ENCODE data around the gene HOXA3. TPM values are rescaled to one million over a fixed set of nuclear protein-coding genes. Genes with fewer than 3 reads are reported as not detected.

The HOXA3 gene
- total and polyA plus RNA-seq, 5 donors from 2014 or later: 0.13 TPM; not detected in 4

DNA sequence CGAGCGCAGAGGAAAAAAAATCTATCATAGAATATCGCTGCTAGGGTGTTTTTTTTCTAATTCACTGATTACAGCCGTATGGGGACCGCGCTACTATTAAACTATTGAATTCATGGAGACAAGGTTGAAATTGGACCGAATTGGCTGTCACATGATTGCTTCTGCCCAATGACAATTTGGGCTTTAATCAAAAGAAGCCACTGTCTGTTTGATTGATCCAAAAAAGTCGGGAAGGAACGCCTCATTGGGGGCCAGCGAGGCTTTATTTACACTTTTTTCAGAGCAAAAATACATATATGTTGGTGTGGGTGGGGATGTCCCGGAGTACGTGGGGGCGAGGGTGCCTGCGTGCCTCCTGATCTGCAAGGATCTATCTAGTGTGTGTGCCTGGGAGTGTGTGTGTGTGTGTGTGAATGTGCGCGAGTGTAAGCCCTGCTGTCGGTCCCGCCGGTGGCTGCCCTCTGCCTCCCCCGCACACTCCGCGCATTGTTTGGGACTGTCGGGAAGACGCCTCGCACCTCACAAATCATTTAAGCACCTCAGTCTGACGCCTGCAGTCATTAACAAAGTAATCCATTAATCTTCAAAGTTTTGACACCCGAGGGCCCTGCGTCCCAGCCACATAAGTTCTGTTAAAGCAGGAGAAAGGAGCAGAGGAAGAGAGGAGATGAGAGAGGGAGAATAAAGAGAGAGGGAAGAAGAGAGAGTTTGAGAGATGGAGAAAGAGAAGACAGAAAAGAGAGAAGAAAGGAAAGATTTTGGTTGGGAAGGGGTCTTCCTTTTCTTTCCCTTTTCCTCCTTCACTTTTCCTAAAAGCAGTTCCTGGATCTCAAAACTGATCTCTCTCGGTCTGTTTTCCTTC is 49.6 kb downstream of the HOXA3 start, which contains the start of gene HOXA2:
Gene HOXA2 (minus strand): TSS at position 103 of the 862 bp plus-strand sequence. CDS start 183 bp downstream, outside the sequence.
- H3K9me3 ChIP-seq (ENCODE audit: control insufficient read depth in 2 of 2, low read length in 2 of 2): no peaks in the 10 kb centered on the region
- Mint-ChIP-seq H3K4me3 (peak within 1 kb of the TSS in 3 of 4 donors; percentile 23 to 76 (median 47)), H3K4me1 (peaks cover 8 to 40% (median 12%) of the 10 kb centered on the region in 4 donors), H3K36me3 (peaks cover 22% of the 10 kb centered on the region), H3K27ac (no peak within 1 kb of the TSS), H3K27me3 (peaks cover 63% of the 10 kb centered on the region), H3K9me3 (peaks cover 0 to 7% (median 0%) of the 10 kb centered on the region in 7 donors)
- no peak within 1 kb of the TSS for H3K4me3 ChIP-seq (ENCODE audit: low read depth, low read length)
- peaks cover 12% of the 10 kb centered on the region for H3K4me1 ChIP-seq (ENCODE audit: control insufficient read depth, insufficient read depth, low read length, poor library complexity, severe bottlenecking)
- H3K27me3 ChIP-seq (ENCODE audit: control insufficient read depth, insufficient read depth, low read length): peaks cover 18% of the 10 kb centered on the region
- H3K27ac ChIP-seq (ENCODE audit: insufficient read depth, low read length, poor library complexity, severe bottlenecking): no peak within 1 kb of the TSS
- DNase-seq (no peak), ATAC-seq (ENCODE audit: low read depth in 2 of 2) (no peak)
- H3K36me3 ChIP-seq (ENCODE audit: control insufficient read depth, insufficient read depth, low read length): no peaks in the 10 kb centered on the region

GRCh38 chr7:27101957-27102580 is 50.3 kb downstream of the HOXA3 start:
- Histone ChIP-seq H3K27me3 (ENCODE audit: control insufficient read depth, insufficient read depth, low read length) (peaks cover 18% of the 10 kb centered on the region), H3K4me3 (ENCODE audit: low read depth, low read length) (no peak overlapping the region)
- H3K36me3 Mint-ChIP-seq: peaks cover 22% of the 10 kb centered on the region

DNA sequence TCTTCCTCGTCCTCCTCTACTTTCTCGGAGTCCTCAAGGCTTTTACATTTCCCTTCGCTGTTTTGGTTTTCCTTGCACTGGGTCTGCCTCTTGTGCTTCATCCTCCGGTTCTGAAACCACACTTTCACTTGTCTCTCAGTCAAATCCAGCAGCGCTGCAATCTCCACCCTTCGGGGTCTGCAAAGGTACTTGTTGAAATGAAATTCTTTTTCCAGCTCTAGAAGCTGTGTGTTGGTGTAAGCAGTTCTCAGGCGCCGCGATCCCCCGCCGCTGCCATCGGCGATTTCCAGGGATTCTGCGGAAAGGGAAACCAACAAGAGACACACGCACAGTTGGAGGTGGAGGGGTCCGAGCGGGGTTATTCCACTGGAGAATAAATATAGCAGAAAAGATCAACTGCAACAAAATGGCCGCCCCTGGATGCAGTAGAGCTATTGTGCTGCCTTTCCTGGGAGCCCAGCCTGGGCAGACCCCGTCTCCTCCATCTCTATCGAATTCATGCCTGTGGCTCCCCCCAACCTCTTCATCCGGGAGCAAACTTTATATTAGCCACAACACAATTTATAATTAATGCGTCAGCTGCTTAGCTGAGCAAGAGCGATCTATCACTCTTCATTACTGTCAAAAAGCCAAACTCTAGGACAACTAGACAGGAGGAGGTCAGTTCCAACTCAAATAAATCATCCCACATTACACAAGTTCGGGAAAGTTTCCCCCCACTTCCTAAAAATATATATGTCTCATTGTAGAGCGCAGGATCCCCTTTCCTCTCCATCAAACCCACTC is 51.0 kb downstream of the HOXA3 start:
- Mint-ChIP-seq H3K36me3 (peaks cover 22% of the 10 kb centered on the region), H3K27me3 (peaks cover 72% of the 10 kb centered on the region), H3K27ac (no peak overlapping the region), H3K9me3 (peaks cover 0 to 7% (median 0%) of the 10 kb centered on the region in 7 donors), H3K4me3 (peak overlapping the region in 3 of 4 donors; percentile 1 to 45 (median 23)), H3K4me1 (peaks cover 8 to 50% (median 18%) of the 10 kb centered on the region in 4 donors)
- Histone ChIP-seq H3K27me3 (ENCODE audit: control insufficient read depth, insufficient read depth, low read length) (peaks cover 18% of the 10 kb centered on the region), H3K9me3 (ENCODE audit: control insufficient read depth in 2 of 2, low read length in 2 of 2) (no peaks in the 10 kb centered on the region), H3K27ac (ENCODE audit: insufficient read depth, low read length, poor library complexity, severe bottlenecking) (no peak overlapping the region), H3K4me3 (ENCODE audit: low read depth, low read length) (no peak overlapping the region), H3K36me3 (ENCODE audit: control insufficient read depth, insufficient read depth, low read length) (no peaks in the 10 kb centered on the region), H3K4me1 (ENCODE audit: control insufficient read depth, insufficient read depth, low read length, poor library complexity, severe bottlenecking) (peaks cover 23% of the 10 kb centered on the region)
- DNase-seq (no peak), ATAC-seq (ENCODE audit: low read depth in 2 of 2) (no peak)

More at GRCh38 chr7:27101957-27102580, 50.3 kb downstream of the HOXA3 start:
- Histone ChIP-seq H3K36me3 (ENCODE audit: control insufficient read depth, insufficient read depth, low read length) (no peaks in the 10 kb centered on the region), H3K27ac (ENCODE audit: insufficient read depth, low read length, poor library complexity, severe bottlenecking) (no peak overlapping the region), H3K9me3 (ENCODE audit: control insufficient read depth in 2 of 2, low read length in 2 of 2) (no peaks in the 10 kb centered on the region), H3K4me1 (ENCODE audit: control insufficient read depth, insufficient read depth, low read length, poor library complexity, severe bottlenecking) (peaks cover 20% of the 10 kb centered on the region)
- Mint-ChIP-seq H3K27ac (no peak overlapping the region), H3K4me3 (peak overlapping the region in 3 of 4 donors; percentile 23 to 76 (median 39)), H3K9me3 (peaks cover 0 to 7% (median 0%) of the 10 kb centered on the region in 7 donors), H3K4me1 (peaks cover 8 to 48% (median 17%) of the 10 kb centered on the region in 4 donors), H3K27me3 (peaks cover 70% of the 10 kb centered on the region)
- DNase-seq: no peak
- no peak for ATAC-seq (ENCODE audit: low read depth in 2 of 2)

GRCh38 chr7:27100694-27101170 is 51.7 kb downstream of the HOXA3 start:
- peaks cover 73% of the 10 kb centered on the region for H3K27me3 Mint-ChIP-seq
- Histone ChIP-seq H3K27ac (ENCODE audit: insufficient read depth, low read length, poor library complexity, severe bottlenecking) (no peak overlapping the region), H3K4me3 (ENCODE audit: low read depth, low read length) (no peak overlapping the region), H3K36me3 (ENCODE audit: control insufficient read depth, insufficient read depth, low read length) (no peaks in the 10 kb centered on the region), H3K4me1 (ENCODE audit: control insufficient read depth, insufficient read depth, low read length, poor library complexity, severe bottlenecking) (peaks cover 25% of the 10 kb centered on the region), H3K27me3 (ENCODE audit: control insufficient read depth, insufficient read depth, low read length) (peaks cover 18% of the 10 kb centered on the region), H3K9me3 (ENCODE audit: control insufficient read depth in 2 of 2, low read length in 2 of 2) (no peaks in the 10 kb centered on the region)
- ATAC-seq (ENCODE audit: low read depth in 2 of 2) (no peak), DNase-seq (no peak)
- H3K27ac Mint-ChIP-seq: no peak overlapping the region
- peak overlapping the region in 1 of 4 donors; percentile 55 for H3K4me3 Mint-ChIP-seq
- H3K36me3 Mint-ChIP-seq: peaks cover 22% of the 10 kb centered on the region
- H3K9me3 Mint-ChIP-seq: peaks cover 0 to 7% (median 0%) of the 10 kb centered on the region in 7 donors
- peaks cover 8 to 50% (median 19%) of the 10 kb centered on the region in 4 donors for H3K4me1 Mint-ChIP-seq

- Mint-ChIP-seq H3K4me1 (peaks cover 8 to 60% (median 22%) of the 10 kb centered on the region in 4 donors), H3K27ac (no peak overlapping the region), H3K27me3 (peaks cover 75% of the 10 kb centered on the region), H3K36me3 (peaks cover 22% of the 10 kb centered on the region), H3K9me3 (peaks cover 0 to 7% (median 0%) of the 10 kb centered on the region in 7 donors), H3K4me3 (peak overlapping the region in 2 of 4 donors; percentile 36 to 69)
- H3K4me3 ChIP-seq (ENCODE audit: low read depth, low read length): no peak overlapping the region
- no peaks in the 10 kb centered on the region for H3K9me3 ChIP-seq (ENCODE audit: control insufficient read depth in 2 of 2, low read length in 2 of 2)
- H3K4me1 ChIP-seq (ENCODE audit: control insufficient read depth, insufficient read depth, low read length, poor library complexity, severe bottlenecking): peaks cover 35% of the 10 kb centered on the region
- DNase-seq (no peak), ATAC-seq (ENCODE audit: low read depth in 2 of 2) (no peak)
- H3K27ac ChIP-seq (ENCODE audit: insufficient read depth, low read length, poor library complexity, severe bottlenecking): no peak overlapping the region
- H3K36me3 ChIP-seq (ENCODE audit: control insufficient read depth, insufficient read depth, low read length): no peaks in the 10 kb centered on the region
- peaks cover 18% of the 10 kb centered on the region for H3K27me3 ChIP-seq (ENCODE audit: control insufficient read depth, insufficient read depth, low read length)
Measured at GRCh38 chr7:27099453-27100370, 52.7 kb downstream of the HOXA3 start.

DNA sequence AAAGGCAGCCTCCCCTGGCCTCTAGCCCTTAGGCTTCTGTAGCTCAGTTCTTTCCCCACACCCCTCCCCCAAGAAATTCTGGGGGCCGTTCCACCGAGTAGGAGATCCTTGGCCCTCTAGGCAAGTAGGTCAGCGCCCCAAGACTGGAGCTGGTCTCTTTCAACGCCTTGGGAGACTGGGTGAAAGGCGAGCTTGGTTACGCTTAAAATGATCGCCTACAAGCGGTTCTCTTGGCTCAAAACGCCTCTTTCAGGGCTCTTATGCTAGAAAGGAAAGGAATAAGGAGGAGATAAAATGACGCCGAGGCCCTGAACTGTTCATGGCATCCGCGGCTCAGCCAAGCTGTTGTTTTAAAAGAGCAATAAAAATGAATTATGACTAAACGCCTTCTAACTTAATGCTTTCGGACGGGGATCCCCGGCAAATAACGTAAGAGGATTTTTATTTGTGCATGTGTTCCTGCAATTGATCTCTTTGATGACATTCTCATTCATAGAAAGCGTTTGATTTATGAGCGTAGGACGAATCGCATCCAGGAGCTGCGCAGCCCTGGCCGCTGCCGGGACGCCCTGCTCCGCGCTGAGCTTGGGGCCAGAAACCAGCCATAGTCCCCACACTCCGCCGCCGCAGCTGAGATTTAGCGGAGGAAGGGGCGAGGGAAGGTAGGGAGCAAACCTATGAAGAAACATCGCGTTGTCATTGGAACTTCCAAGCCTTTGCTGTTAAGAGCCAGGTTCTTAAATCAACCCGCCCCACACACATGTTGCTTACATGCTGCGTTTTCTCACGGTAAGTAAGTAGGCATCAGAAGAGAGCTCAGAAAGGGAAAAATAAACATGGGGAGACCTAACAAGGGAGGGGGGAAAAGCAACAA is 53.6 kb downstream of the HOXA3 start:
- no peak overlapping the region for H3K27ac Mint-ChIP-seq
- no peaks in the 10 kb centered on the region for H3K36me3 ChIP-seq (ENCODE audit: control insufficient read depth, insufficient read depth, low read length)
- H3K9me3 Mint-ChIP-seq: peaks cover 0 to 5% (median 0%) of the 10 kb centered on the region in 7 donors
- peaks cover 22% of the 10 kb centered on the region for H3K36me3 Mint-ChIP-seq
- no peak overlapping the region for H3K27ac ChIP-seq (ENCODE audit: insufficient read depth, low read length, poor library complexity, severe bottlenecking)
- H3K9me3 ChIP-seq (ENCODE audit: control insufficient read depth in 2 of 2, low read length in 2 of 2): no peaks in the 10 kb centered on the region
- peak overlapping the region in 3 of 4 donors; percentile 36 to 73 (median 69) for H3K4me3 Mint-ChIP-seq
- ATAC-seq (ENCODE audit: low read depth in 2 of 2) (no peak), DNase-seq (no peak)
- peaks cover 18% of the 10 kb centered on the region for H3K27me3 ChIP-seq (ENCODE audit: control insufficient read depth, insufficient read depth, low read length)
- peaks cover 35% of the 10 kb centered on the region for H3K4me1 ChIP-seq (ENCODE audit: control insufficient read depth, insufficient read depth, low read length, poor library complexity, severe bottlenecking)
- H3K4me3 ChIP-seq (ENCODE audit: low read depth, low read length): no peak overlapping the region
- peaks cover 74% of the 10 kb centered on the region for H3K27me3 Mint-ChIP-seq
- peaks cover 10 to 66% (median 25%) of the 10 kb centered on the region in 4 donors for H3K4me1 Mint-ChIP-seq
